HepG2 (cell line): ENCODE data around the gene CNTN4.

Experiments
- ATF3 ChIP-seq: sonication (generic); formaldehyde crosslinking; IDR thresholded peaks from 2 replicates; pipeline ENCODE4 v1.4.0; 2020; ENCODE audit warnings: missing genetic modification reagents
- CBX2 ChIP-seq, 2 experiments: fragments of 200-600 bp in 1 of 2; sonication (generic); formaldehyde crosslinking in 1 of 2; IDR thresholded peaks; 2 replicates each; pipeline versions ENCODE4 v1.7.0 to v1.8.1; 2018 to 2022; ENCODE audit warnings: low read depth in 2 of 2, low read length in 1 of 2, mild to moderate bottlenecking in 1 of 2, missing genetic modification reagents in 1 of 2
- CBX5 ChIP-seq: sonication (generic); formaldehyde crosslinking; IDR thresholded peaks from 2 replicates; pipeline ENCODE4 v1.4.0; 2020; ENCODE audit warnings: missing genetic modification reagents, borderline replicate concordance
- CHD4 ChIP-seq: fragments of 200-600 bp; sonication (generic); IDR thresholded peaks from 2 replicates; pipeline ENCODE4 v1.7.0; 2017; ENCODE audit warnings: mild to moderate bottlenecking, low read length, borderline replicate concordance
- CTCF ChIP-seq: sonication (generic); formaldehyde crosslinking; IDR thresholded peaks from 2 replicates; pipeline ENCODE4 v1.5.0; 2020; ENCODE audit warnings: mild to moderate bottlenecking, missing genetic modification reagents, moderate library complexity
- GABPA ChIP-seq, 2 experiments: IDR thresholded peaks; 2 replicates each; pipeline ENCODE4 v1.6.1; 2011 to 2016; ENCODE audit warnings: low read depth in 2 of 2, low read length in 1 of 2, missing biosample characterization in 1 of 2, missing genetic modification characterization in 1 of 2
- GTF2F1 ChIP-seq: fragments of 150-350 bp; IDR thresholded peaks from 2 replicates; pipeline ENCODE4 v1.6.1; 2014; ENCODE audit warnings: low read length
- POGZ ChIP-seq: sonication (generic); formaldehyde crosslinking; IDR thresholded peaks from 2 replicates; pipeline ENCODE4 v1.4.0; 2020; ENCODE audit warnings: mild to moderate bottlenecking, missing genetic modification reagents
- SRY ChIP-seq: sonication (generic); formaldehyde crosslinking; IDR thresholded peaks from 2 replicates; pipeline ENCODE4 v1.8.0; 2022; ENCODE audit warnings: mild to moderate bottlenecking, missing genetic modification reagents
- SUZ12 ChIP-seq: fragments of 150-350 bp; IDR thresholded peaks from 2 replicates; pipeline ENCODE4 v1.6.1; 2014; ENCODE audit warnings: low read depth, low read length
- ZBTB10 ChIP-seq: sonication (generic); formaldehyde crosslinking; IDR thresholded peaks from 2 replicates; pipeline ENCODE4 v1.4.0; 2020; ENCODE audit warnings: missing genetic modification reagents, borderline replicate concordance
- TF ChIP-seq, protein P1 (sequence below): sonication (generic); formaldehyde crosslinking; IDR thresholded peaks from 2 replicates; pipeline ENCODE4 v1.5.1; 2020; ENCODE audit warnings: mild to moderate bottlenecking, missing genetic modification reagents

DNA sequence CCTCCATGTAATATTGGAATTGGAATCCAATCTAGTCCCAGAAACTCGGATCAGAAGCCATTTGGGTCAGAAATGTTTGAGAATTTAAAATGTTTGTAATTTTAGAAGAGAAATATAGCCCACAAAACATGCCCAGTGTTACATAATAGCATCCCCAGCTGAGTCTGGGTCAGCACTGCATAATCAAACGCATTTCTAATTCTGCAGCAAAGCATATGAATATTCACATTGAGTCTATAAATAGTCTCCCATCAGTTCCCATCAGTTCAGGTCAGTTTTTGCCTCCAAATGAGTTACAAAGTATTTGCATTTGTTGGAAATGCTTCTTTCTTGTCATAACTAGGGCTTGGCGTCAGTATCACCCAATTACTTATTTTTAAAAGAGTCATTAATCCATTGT, 628.4 kb downstream of the CNTN4 start:
- TF ChIP-seq CHD4 (no peak), ATF3 (CRISPR knock-in tag) (no peak), SUZ12 (no peak), GTF2F1 (no peak), ZBTB10 (no peak), GABPA (IDR thresholded peaks at IDR 0.05; ENCODE audit: low read depth, low read length) (no peak), GABPA (CRISPR knock-in tag; IDR thresholded peaks at IDR 0.05; ENCODE audit: low read depth) (no peak), CBX2 (IDR thresholded peaks at IDR 0.05; ENCODE audit: low read depth, low read length) (no peak), CBX2 (CRISPR knock-in tag; IDR thresholded peaks at IDR 0.05; ENCODE audit: low read depth) (no peak), CBX5 (CRISPR knock-in tag) (no peak), CTCF (CRISPR knock-in tag) (no peak), POGZ (CRISPR knock-in tag) (no peak), SRY (no peak)
- TF ChIP-seq, protein P1, sequence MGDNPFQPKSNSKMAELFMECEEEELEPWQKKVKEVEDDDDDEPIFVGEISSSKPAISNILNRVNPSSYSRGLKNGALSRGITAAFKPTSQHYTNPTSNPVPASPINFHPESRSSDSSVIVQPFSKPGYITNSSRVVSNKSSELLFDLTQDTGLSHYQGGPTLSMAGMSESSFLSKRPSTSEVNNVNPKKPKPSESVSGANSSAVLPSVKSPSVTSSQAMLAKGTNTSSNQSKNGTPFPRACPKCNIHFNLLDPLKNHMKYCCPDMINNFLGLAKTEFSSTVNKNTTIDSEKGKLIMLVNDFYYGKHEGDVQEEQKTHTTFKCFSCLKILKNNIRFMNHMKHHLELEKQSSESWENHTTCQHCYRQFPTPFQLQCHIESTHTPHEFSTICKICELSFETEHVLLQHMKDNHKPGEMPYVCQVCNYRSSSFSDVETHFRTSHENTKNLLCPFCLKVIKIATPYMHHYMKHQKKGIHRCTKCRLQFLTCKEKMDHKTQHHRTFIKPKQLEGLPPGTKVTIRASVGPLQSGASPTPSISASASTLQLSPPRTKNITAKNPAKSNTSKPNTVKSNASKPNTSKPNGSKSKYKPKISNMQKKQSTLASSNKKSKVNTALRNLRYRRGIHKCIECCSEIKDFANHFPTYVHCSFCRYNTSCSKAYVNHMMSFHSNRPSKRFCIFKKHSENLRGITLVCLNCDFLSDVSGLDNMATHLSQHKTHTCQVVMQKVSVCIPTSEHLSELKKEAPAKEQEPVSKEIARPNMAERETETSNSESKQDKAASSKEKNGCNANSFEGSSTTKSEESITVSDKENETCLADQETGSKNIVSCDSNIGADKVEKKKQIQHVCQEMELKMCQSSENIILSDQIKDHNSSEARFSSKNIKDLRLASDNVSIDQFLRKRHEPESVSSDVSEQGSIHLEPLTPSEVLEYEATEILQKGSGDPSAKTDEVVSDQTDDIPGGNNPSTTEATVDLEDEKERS (CRISPR knock-in tag) = no peak
